Measurements from ENCODE around the gene LRCH4. TPM values are rescaled to one million over a fixed set of nuclear protein-coding genes. Genes with fewer than 3 reads are reported as not detected.

LRCH4 gene, protein sequence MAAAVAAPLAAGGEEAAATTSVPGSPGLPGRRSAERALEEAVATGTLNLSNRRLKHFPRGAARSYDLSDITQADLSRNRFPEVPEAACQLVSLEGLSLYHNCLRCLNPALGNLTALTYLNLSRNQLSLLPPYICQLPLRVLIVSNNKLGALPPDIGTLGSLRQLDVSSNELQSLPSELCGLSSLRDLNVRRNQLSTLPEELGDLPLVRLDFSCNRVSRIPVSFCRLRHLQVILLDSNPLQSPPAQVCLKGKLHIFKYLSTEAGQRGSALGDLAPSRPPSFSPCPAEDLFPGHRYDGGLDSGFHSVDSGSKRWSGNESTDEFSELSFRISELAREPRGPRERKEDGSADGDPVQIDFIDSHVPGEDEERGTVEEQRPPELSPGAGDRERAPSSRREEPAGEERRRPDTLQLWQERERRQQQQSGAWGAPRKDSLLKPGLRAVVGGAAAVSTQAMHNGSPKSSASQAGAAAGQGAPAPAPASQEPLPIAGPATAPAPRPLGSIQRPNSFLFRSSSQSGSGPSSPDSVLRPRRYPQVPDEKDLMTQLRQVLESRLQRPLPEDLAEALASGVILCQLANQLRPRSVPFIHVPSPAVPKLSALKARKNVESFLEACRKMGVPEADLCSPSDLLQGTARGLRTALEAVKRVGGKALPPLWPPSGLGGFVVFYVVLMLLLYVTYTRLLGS
- total RNA-seq (2016; rRNA removed; fragmentation: Illumina TruSeq; extraction: Trizol) = 2.9 and 7.0 TPM in 2 replicates
- total RNA-seq (2016; cell fraction: cytosol; rRNA removed; fragmentation: Illumina TruSeq; extraction: Trizol; ENCODE audit: low read depth) = 10.0 and 10.9 TPM in 2 replicates
- total RNA-seq (2016; cell fraction: insoluble cytoplasmic fraction; rRNA removed; fragmentation: Illumina TruSeq; extraction: Trizol) = 3.0 and 6.9 TPM in 2 replicates
- 2.9 and 3.8 TPM in 2 replicates for total RNA-seq (2016; cell fraction: membrane; rRNA removed; fragmentation: Illumina TruSeq; extraction: Trizol)
- total RNA-seq (2016; cell fraction: nucleus; rRNA removed; fragmentation: Illumina TruSeq; extraction: Trizol) = 9.9 and 11.5 TPM in 2 replicates
- 9.3 and 11.1 TPM in 2 replicates for polyA plus RNA-seq (2011; rRNA removed)
- polyA plus RNA-seq (2011; cell fraction: cytosol; rRNA removed) = 1.9 and 2.9 TPM in 2 replicates
- polyA plus RNA-seq (2011; cell fraction: nucleus; rRNA removed) = 106 and 117 TPM in 2 replicates
- polyA plus RNA-seq (2012) = 10.1 and 13.5 TPM in 2 replicates
- polyA plus RNA-seq (2016; cell fraction: cytosol; fragmentation: Illumina TruSeq; extraction: Trizol; ENCODE audit: low read depth) = 1.1 and 1.2 TPM in 2 replicates
- polyA plus RNA-seq (2016; cell fraction: insoluble cytoplasmic fraction; fragmentation: Illumina TruSeq; extraction: Trizol; ENCODE audit: low read depth) = 5.9 and 7.3 TPM in 2 replicates
- 1.5 and 2.1 TPM in 2 replicates for polyA plus RNA-seq (2016; cell fraction: membrane; fragmentation: Illumina TruSeq; extraction: Trizol; ENCODE audit: low read depth)
- 38.5 and 39.0 TPM in 2 replicates for polyA plus RNA-seq (2016; cell fraction: nucleus; fragmentation: Illumina TruSeq; extraction: Trizol; ENCODE audit: insufficient read depth, low read depth)
- polyA minus RNA-seq (2011; rRNA and poly(A)+ RNA removed; ENCODE audit: low replicate concordance) = 11.4 and 13.8 TPM in 2 replicates
- 8.0 and 17.6 TPM in 2 replicates for polyA minus RNA-seq (2011; cell fraction: cytosol; rRNA and poly(A)+ RNA removed)
- polyA minus RNA-seq (2011; cell fraction: nucleus; rRNA and poly(A)+ RNA removed) = 25.9 and 27.4 TPM in 2 replicates
- percentile 55 among the genes with signal in this experiment for Bru-seq, nascent RNA
- BruChase-seq, experiment 1, labeled RNA remaining after a 6-hour chase = percentile 64 among the genes with signal in this experiment
- percentile 55 among the genes with signal in this experiment for BruChase-seq, experiment 2, labeled RNA remaining after a 2-hour chase
- long read RNA-seq, experiment 1, partial matches to known transcripts = 0 of 5 reads
- long read RNA-seq, experiment 1, other reads (novel, unspliced or antisense) = 5 of 5 reads
- long read RNA-seq, experiment 2, transcript LRCH4-201 (18 exons, 2,552 nt) = major isoform, 9 of 29 reads
- long read RNA-seq, experiment 2, partial matches to known transcripts = 16 of 29 reads
- long read RNA-seq, experiment 2, other reads (novel, unspliced or antisense) = 3 of 29 reads

- intact Hi-C loops (cut with micrococcal nuclease; ENCODE audit: unreplicated experiment) = loop anchor here (1.0 kb wide), 1 partner anchor 27 kb away; the partner anchor contains the start of gene MOSPD3
- no TSS peak for BruUV-seq (replicated peaks)
- peak within 1 kb of the TSS; percentile 100 for H3K4me2 ChIP-seq (ENCODE audit: low read depth, low read length)
- peak within 1 kb of the TSS; percentile 80 to 98 (median 86) for H3K4me3 ChIP-seq (replicated peaks in 1 of 3; ENCODE audit: insufficient read depth in 1 of 3, low read depth in 2 of 3, low read length in 3 of 3)
- peaks cover 8% of the 10 kb centered on the region; the same call in 1 of the 2 replicates for H4K20me1 ChIP-seq (ENCODE audit: insufficient read depth, low read length)
- peaks cover 6% of the 10 kb centered on the region for H3K79me2 ChIP-seq (ENCODE audit: insufficient read depth, low read length)
- no peak for DNase-seq (ENCODE audit: low spot score)
- H3K27me3 ChIP-seq (ENCODE audit: control insufficient read depth in 1 of 2, insufficient read depth in 2 of 2, low read length in 2 of 2) = peaks cover 0 to 6% of the 10 kb centered on the region in 2 experiments; a peak in 3 of 5 replicates
- ATAC-seq = peak; percentile 45
- H3K9ac ChIP-seq (ENCODE audit: insufficient read depth, low read depth, low read length) = peak within 1 kb of the TSS; percentile 94
- H3K27ac ChIP-seq (ENCODE audit: extremely low read length, insufficient read depth, low read length) = peak within 1 kb of the TSS; percentile 81
- H3K36me3 ChIP-seq (replicated peaks in 1 of 2; ENCODE audit: control insufficient read depth in 1 of 2, insufficient read depth in 2 of 2, low read length in 2 of 2) = peaks cover 8 to 14% of the 10 kb centered on the region in 2 experiments; a peak in 4 of 5 replicates
- H3K9me3 ChIP-seq (ENCODE audit: low read length) = no peaks in the 10 kb centered on the region
- peaks cover 49% of the 10 kb centered on the region for H3K4me1 ChIP-seq (ENCODE audit: insufficient read depth, low read length)
- under 1% methylated on average over 28 of the region's 61 CpGs for WGBS (ENCODE audit: low lambda C conversion rate)
- POLR2A ChIA-PET = interaction anchor here (0.5 to 4.1 kb wide), 63 partner anchors 8 to 532 kb away, joined by 3 to 73 read pairs (median 4); partner anchors contain the start of genes ACTL6B, AGFG2, EPHB4 and EPO
- in situ Hi-C loops (cut with HindIII; ENCODE audit: extremely low pct_ligation_motif_present, low pct_unique_long_range_greater_than_20kb) = no loop called here
- FAIRE-seq = no peak
- CTCF ChIA-PET (ENCODE audit: low intra/inter-chr PET ratio, low total read pairs) = interaction anchor here (1.2 kb wide), 1 partner anchor 116 kb away, joined by 3 read pairs; no protein-coding TSS in a partner anchor
- H2AFZ ChIP-seq (ENCODE audit: low read length) = peak within 1 kb of the TSS; percentile 91
- TF ChIP-seq IRF9 (CRISPR knock-in tag; IDR thresholded peaks at IDR 0.05; ENCODE audit: borderline replicate concordance) = peak; percentile 75
- TF ChIP-seq MTERF4 (CRISPR knock-in tag; IDR thresholded peaks at IDR 0.05) = no peak
- TF ChIP-seq KMT2B (CRISPR knock-in tag; IDR thresholded peaks at IDR 0.05) = peak; percentile 81
- TF ChIP-seq ATF6 (CRISPR knock-in tag; conservative IDR thresholded peaks at IDR 0.05) = no peak
- TF ChIP-seq ZNF260 (CRISPR knock-in tag; IDR thresholded peaks at IDR 0.05; ENCODE audit: borderline replicate concordance, low read depth) = no peak
- peak; percentile 85; the same call in 1 of the 2 replicates for TF ChIP-seq ZFP36L2 (CRISPR knock-in tag; IDR thresholded peaks at IDR 0.05)
- peak; percentile 60 for TF ChIP-seq KDM5B (CRISPR knock-in tag; IDR thresholded peaks at IDR 0.05; ENCODE audit: borderline replicate concordance)
- TF ChIP-seq NFE2 (CRISPR knock-in tag; IDR thresholded peaks at IDR 0.05) = peak; percentile 2; the same call in 1 of the 2 replicates
- TF ChIP-seq TARDBP (CRISPR knock-in tag; IDR thresholded peaks at IDR 0.05) = peak; percentile 87
- TF ChIP-seq ETV6 (CRISPR knock-in tag; conservative IDR thresholded peaks at IDR 0.05) = peak; percentile 86
Measured at GRCh38 chr7:100585511-100586265, at the start of gene LRCH4. TSS of gene LRCH4 (minus strand) at chr7:100586129. CDS start at chr7:100586100, 29 bp downstream.

Data from HepG2 (cell line).